Activated T-cell treated with anti-CD3 and anti-CD28 coated beads, Interleukin-2, amount 50 U/mL, for 72 hours (primary cell): ENCODE measurements around the gene TBC1D19. TPM values are rescaled to one million over a fixed set of nuclear protein-coding genes. Genes with fewer than 3 reads are reported as not detected.

Experiments used
- ATAC-seq, 2 donors: fragments of 150-1000 bp; cut with Tn5 transposase; replicated peaks in 1 of 2; 2 replicates each; pipeline ENCODE4 v1.10.0; 2021; ENCODE audit warnings: moderate library complexity in 2 of 2, mild to moderate bottlenecking in 1 of 2
- DNase-seq, 2 donors: peaks; one replicate each; pipeline ENCODE4 v3.0.0; 2021 to 2022; ENCODE audit warnings: mixed read lengths in 1 of 2
- H3K27ac Mint-ChIP-seq: one replicate; pipeline ENCODE4 v1.8.0; 2022; ENCODE audit warnings: mild to moderate bottlenecking, moderate library complexity, mixed read lengths
- H3K27me3 Mint-ChIP-seq: one replicate; pipeline ENCODE4 v1.8.0; 2022; ENCODE audit warnings: low read depth, mixed read lengths
- H3K36me3 Mint-ChIP-seq, 2 donors: one replicate each; pipeline ENCODE4 v1.8.0; 2022; ENCODE audit warnings: mixed read lengths in 2 of 2, mild to moderate bottlenecking in 1 of 2; ENCODE audit not compliant: insufficient read depth in 2 of 2
- H3K4me1 Mint-ChIP-seq: one replicate; pipeline ENCODE4 v1.8.0; 2022; ENCODE audit warnings: low read depth, mixed read lengths
- H3K4me3 Mint-ChIP-seq, 2 donors: one replicate each; pipeline ENCODE4 v1.8.0; 2022; ENCODE audit warnings: mild to moderate bottlenecking in 2 of 2, mixed read lengths in 2 of 2, moderate library complexity in 2 of 2
- H3K9me3 Mint-ChIP-seq, 2 donors: one replicate each; pipeline ENCODE4 v1.8.0; 2022; ENCODE audit warnings: mixed read lengths in 2 of 2
- total RNA-seq, 2 donors: library from RNA; stranded (reverse); gene quantifications; one replicate each; pipeline ENCODE4 v1.2.3, GENCODE V29; 2022

Gene TBC1D19
- total RNA-seq, 2 donors from 2014 or later = 7.6 to 7.9 TPM

GRCh38 chr4:26731351-26732035, 147.6 kb downstream of the TBC1D19 start:
- H3K27me3 Mint-ChIP-seq = no peaks in the 10 kb centered on the region
- H3K36me3 Mint-ChIP-seq = no peaks in the 10 kb centered on the region
- H3K4me3 Mint-ChIP-seq = peak overlapping the region in 1 of 2 donors; percentile 57
- no peak overlapping the region for H3K27ac Mint-ChIP-seq
- peaks cover 12% of the 10 kb centered on the region for H3K4me1 Mint-ChIP-seq
- ATAC-seq = peak; percentile 95 to 98
- peak in 1 of 2 donors; percentile 8 for DNase-seq
- H3K9me3 Mint-ChIP-seq = no peaks in the 10 kb centered on the region

GRCh38 chr4:26732356-26732755, 148.5 kb downstream of the TBC1D19 start:
- Mint-ChIP-seq H3K27me3 (no peaks in the 10 kb centered on the region), H3K4me3 (no peak overlapping the region), H3K27ac (no peak overlapping the region), H3K4me1 (peaks cover 12% of the 10 kb centered on the region), H3K36me3 (no peaks in the 10 kb centered on the region), H3K9me3 (no peaks in the 10 kb centered on the region)
- ATAC-seq (no peak), DNase-seq (no peak)

GRCh38 chr4:26736621-26737020, 152.7 kb downstream of the TBC1D19 start:
- no peak for ATAC-seq
- H3K36me3 Mint-ChIP-seq = no peaks in the 10 kb centered on the region
- no peaks in the 10 kb centered on the region for H3K27me3 Mint-ChIP-seq
- H3K9me3 Mint-ChIP-seq = no peaks in the 10 kb centered on the region
- DNase-seq = no peak
- peaks cover 2% of the 10 kb centered on the region for H3K4me1 Mint-ChIP-seq
- no peak overlapping the region for H3K4me3 Mint-ChIP-seq
- H3K27ac Mint-ChIP-seq = no peak overlapping the region

- Mint-ChIP-seq H3K9me3 (no peaks in the 10 kb centered on the region), H3K4me1 (no peaks in the 10 kb centered on the region), H3K4me3 (no peak overlapping the region), H3K27me3 (no peaks in the 10 kb centered on the region), H3K27ac (no peak overlapping the region), H3K36me3 (no peaks in the 10 kb centered on the region)
- ATAC-seq (no peak), DNase-seq (no peak)
Measured at GRCh38 chr4:26737385-26737784, 153.5 kb downstream of the TBC1D19 start.

- peaks cover 3 to 9% of the 10 kb centered on the region in 2 donors for H3K36me3 Mint-ChIP-seq
- DNase-seq (no peak), ATAC-seq (no peak)
- H3K4me1 Mint-ChIP-seq = peaks cover 5% of the 10 kb centered on the region
- no peak overlapping the region for H3K27ac Mint-ChIP-seq
- H3K27me3 Mint-ChIP-seq = no peaks in the 10 kb centered on the region
- no peak overlapping the region for H3K4me3 Mint-ChIP-seq
- peaks cover 0 to 2% of the 10 kb centered on the region in 2 donors for H3K9me3 Mint-ChIP-seq
Measured at GRCh38 chr4:26741491-26741871, 157.6 kb downstream of the TBC1D19 start.

GRCh38 chr4:26746802-26747213, 162.9 kb downstream of the TBC1D19 start:
- peaks cover 29% of the 10 kb centered on the region for H3K4me1 Mint-ChIP-seq
- DNase-seq = peak; percentile 68 to 72
- peak; percentile 100 for ATAC-seq
- H3K36me3 Mint-ChIP-seq = peaks cover 3 to 10% of the 10 kb centered on the region in 2 donors
- H3K4me3 Mint-ChIP-seq = peak overlapping the region in 1 of 2 donors; percentile 77
- H3K9me3 Mint-ChIP-seq = peaks cover 0 to 2% of the 10 kb centered on the region in 2 donors
- H3K27me3 Mint-ChIP-seq = no peaks in the 10 kb centered on the region
- H3K27ac Mint-ChIP-seq = no peak overlapping the region

- no peak for ATAC-seq
- H3K4me3 Mint-ChIP-seq = no peak overlapping the region
- H3K9me3 Mint-ChIP-seq = peaks cover 0 to 2% of the 10 kb centered on the region in 2 donors
- no peak for DNase-seq
- peaks cover 35% of the 10 kb centered on the region for H3K4me1 Mint-ChIP-seq
- no peak overlapping the region for H3K27ac Mint-ChIP-seq
- H3K27me3 Mint-ChIP-seq = no peaks in the 10 kb centered on the region
- peaks cover 3 to 6% of the 10 kb centered on the region in 2 donors for H3K36me3 Mint-ChIP-seq
Measured at GRCh38 chr4:26748811-26749210, 164.9 kb downstream of the TBC1D19 start.

GRCh38 chr4:26749867-26750266, 166.0 kb downstream of the TBC1D19 start:
- H3K27ac Mint-ChIP-seq = no peak overlapping the region
- no peak overlapping the region for H3K4me3 Mint-ChIP-seq
- DNase-seq (no peak), ATAC-seq (no peak)
- peaks cover 35% of the 10 kb centered on the region for H3K4me1 Mint-ChIP-seq
- H3K36me3 Mint-ChIP-seq = peaks cover 3 to 6% of the 10 kb centered on the region in 2 donors
- H3K27me3 Mint-ChIP-seq = no peaks in the 10 kb centered on the region
- peaks cover 0 to 2% of the 10 kb centered on the region in 2 donors for H3K9me3 Mint-ChIP-seq

- H3K4me3 Mint-ChIP-seq = no peak overlapping the region
- H3K9me3 Mint-ChIP-seq = peaks cover 0 to 2% of the 10 kb centered on the region in 2 donors
- ATAC-seq (no peak), DNase-seq (no peak)
- peaks cover 35% of the 10 kb centered on the region for H3K4me1 Mint-ChIP-seq
- H3K27ac Mint-ChIP-seq = no peak overlapping the region
- H3K27me3 Mint-ChIP-seq = no peaks in the 10 kb centered on the region
- H3K36me3 Mint-ChIP-seq = peaks cover 3 to 4% of the 10 kb centered on the region in 2 donors
Measured at GRCh38 chr4:26751004-26751403, 167.1 kb downstream of the TBC1D19 start.

GRCh38 chr4:26751838-26752237, 168.0 kb downstream of the TBC1D19 start:
- Mint-ChIP-seq H3K27me3 (no peaks in the 10 kb centered on the region), H3K27ac (no peak overlapping the region), H3K4me1 (peaks cover 26% of the 10 kb centered on the region), H3K4me3 (no peak overlapping the region), H3K9me3 (no peaks in the 10 kb centered on the region), H3K36me3 (no peaks in the 10 kb centered on the region)
- peak; percentile 95 to 98 for ATAC-seq
- DNase-seq = peak; percentile 8 to 12

- no peak overlapping the region for H3K4me3 Mint-ChIP-seq
- H3K4me1 Mint-ChIP-seq = peaks cover 20% of the 10 kb centered on the region
- DNase-seq (no peak), ATAC-seq (no peak)
- H3K27me3 Mint-ChIP-seq = no peaks in the 10 kb centered on the region
- no peak overlapping the region for H3K27ac Mint-ChIP-seq
- H3K36me3 Mint-ChIP-seq = no peaks in the 10 kb centered on the region
- H3K9me3 Mint-ChIP-seq = no peaks in the 10 kb centered on the region
Measured at GRCh38 chr4:26753187-26753586, 169.3 kb downstream of the TBC1D19 start.

GRCh38 chr4:26753617-26754016, 169.7 kb downstream of the TBC1D19 start:
- DNase-seq (no peak), ATAC-seq (no peak)
- no peak overlapping the region for H3K27ac Mint-ChIP-seq
- no peaks in the 10 kb centered on the region for H3K9me3 Mint-ChIP-seq
- no peaks in the 10 kb centered on the region for H3K27me3 Mint-ChIP-seq
- H3K36me3 Mint-ChIP-seq = no peaks in the 10 kb centered on the region
- H3K4me1 Mint-ChIP-seq = peaks cover 17% of the 10 kb centered on the region
- H3K4me3 Mint-ChIP-seq = no peak overlapping the region

GRCh38 chr4:26757751-26758150, 173.9 kb downstream of the TBC1D19 start:
- ATAC-seq (no peak), DNase-seq (no peak)
- Mint-ChIP-seq H3K36me3 (peaks cover 0 to 2% of the 10 kb centered on the region in 2 donors), H3K27me3 (no peaks in the 10 kb centered on the region), H3K4me1 (peaks cover 5% of the 10 kb centered on the region), H3K4me3 (no peak overlapping the region), H3K27ac (no peak overlapping the region), H3K9me3 (no peaks in the 10 kb centered on the region)

GRCh38 chr4:26758899-26759298, 175.0 kb downstream of the TBC1D19 start:
- Mint-ChIP-seq H3K36me3 (peaks cover 0 to 2% of the 10 kb centered on the region in 2 donors), H3K27me3 (no peaks in the 10 kb centered on the region), H3K9me3 (no peaks in the 10 kb centered on the region), H3K4me3 (no peak overlapping the region), H3K4me1 (peaks cover 5% of the 10 kb centered on the region), H3K27ac (no peak overlapping the region)
- ATAC-seq (no peak), DNase-seq (no peak)
